K562 (cell line): ENCODE data around the gene TMEM127. TPM values are rescaled to one million over a fixed set of nuclear protein-coding genes. Genes with fewer than 3 reads are reported as not detected.

ENCODE experiments used
- ARID1B ChIP-seq: fragments of 450-650 bp; IDR thresholded peaks from 2 replicates; pipeline ENCODE4 v1.6.1; 2016; ENCODE audit warnings: antibody characterized with exemption, mild to moderate bottlenecking, inconsistent platforms
- ARID2 ChIP-seq: fragments of 450-650 bp; IDR thresholded peaks from 2 replicates; pipeline ENCODE4 v1.6.1; 2017; ENCODE audit warnings: antibody characterized with exemption, mild to moderate bottlenecking
- CBX1 ChIP-seq: sonication (generic); IDR thresholded peaks from 2 replicates; pipeline ENCODE4 v1.6.1; 2016; ENCODE audit warnings: antibody characterized with exemption, low read depth, mild to moderate bottlenecking
- CCAR2 ChIP-seq: fragments of 200-400 bp; formaldehyde crosslinking; IDR thresholded peaks from 2 replicates; pipeline ENCODE4 v1.6.1; 2017; ENCODE audit warnings: mild to moderate bottlenecking, low read depth, low read length
- NR4A1 ChIP-seq, 2 experiments: fragments of 250-450 bp in 1 of 2; fragments of 450-650 bp in 1 of 2; sonication (Bioruptor Pico) in 1 of 2; IDR thresholded peaks; 2 replicates each; pipeline versions ENCODE4 v1.4.0 to v1.6.1; 2016 to 2020; ENCODE audit warnings: mild to moderate bottlenecking in 2 of 2, missing compliant biosample characterization in 1 of 2, missing genetic modification characterization in 1 of 2, moderate library complexity in 1 of 2
- NRF1 ChIP-seq, 2 experiments: fragments of 450-650 bp; IDR thresholded peaks in 1 of 2; conservative IDR thresholded peaks in 1 of 2; 2 replicates each; pipeline ENCODE4 v1.6.1; 2014; ENCODE audit warnings: mild to moderate bottlenecking in 2 of 2
- RAD51 ChIP-seq: fragments of 450-650 bp; IDR thresholded peaks from 2 replicates; pipeline ENCODE4 v1.7.1; 2016; ENCODE audit warnings: low read depth, mild to moderate bottlenecking, borderline replicate concordance
- polyA plus RNA-seq, 8 experiments: library from polyadenylated mRNA; depleted of rRNA in 4 of 8; stranded (reverse) in 5 of 8; unstranded in 3 of 8; fragments of >200 nt; fragmentation: Nextera tagmentation in 2 of 8; fragmentation: Illumina TruSeq in 1 of 8; extraction: Ambion mirVana in 2 of 8; extraction: Trizol in 1 of 8; gene quantifications; 2 replicates each; pipeline versions ENCODE4 v1.2.1 to v1.2.3, GENCODE V29; 2011 to 2014; ENCODE audit warnings: inconsistent platforms in 1 of 8, missing spikeins in 1 of 8
- total RNA-seq, 7 experiments: library from RNA; depleted of rRNA in 6 of 7; stranded (reverse); fragments of >200 nt in 6 of 7; fragmentation: Illumina TruSeq in 2 of 7; extraction: Trizol in 2 of 7; gene quantifications; 2 replicates each; pipeline versions ENCODE4 v1.2.1 to v1.2.3, GENCODE V29; 2011 to 2021; ENCODE audit warnings: low replicate concordance in 1 of 7
- TF ChIP-seq, protein P1 (sequence below): fragments of 250-450 bp; sonication (Bioruptor Pico); IDR thresholded peaks from 2 replicates; pipeline ENCODE4 v1.5.0; 2021; ENCODE audit warnings: mild to moderate bottlenecking, moderate library complexity
- TF ChIP-seq, protein P2 (sequence below): sonication (generic); formaldehyde crosslinking; IDR thresholded peaks from 2 replicates; pipeline ENCODE4 v1.8.0; 2022; ENCODE audit warnings: mild to moderate bottlenecking, missing genetic modification reagents, borderline replicate concordance
- TF ChIP-seq, protein P3 (sequence below): fragments of 450-650 bp; formaldehyde crosslinking; IDR thresholded peaks from 2 replicates; pipeline ENCODE4 v1.4.0; 2022; ENCODE audit warnings: mild to moderate bottlenecking, moderate library complexity
- TF ChIP-seq, protein P4 (sequence below): fragments of 250-450 bp; sonication (Bioruptor Pico); IDR thresholded peaks from 2 replicates; pipeline ENCODE4 v1.6.1; 2021; ENCODE audit warnings: mild to moderate bottlenecking
- TF ChIP-seq, protein P5 (sequence below): IDR thresholded peaks from 3 replicates; pipeline ENCODE4 v1.6.1; 2011; ENCODE audit warnings: borderline replicate concordance, mild to moderate bottlenecking, moderate library complexity; ENCODE audit not compliant: insufficient read length; ENCODE audit errors: extremely low read depth
- TF ChIP-seq, protein P6 (sequence below): fragments of 150-350 bp; conservative IDR thresholded peaks from 2 replicates; pipeline ENCODE4 v1.6.1; 2014; ENCODE audit warnings: low read length

TMEM127 gene
- total and polyA plus RNA-seq, 9 of the 15 experiments (the other 6 are each of a cell fraction or from before 2014, with no cell fraction given) = 1.7 to 20.0 (median 9.9) TPM

DNA sequence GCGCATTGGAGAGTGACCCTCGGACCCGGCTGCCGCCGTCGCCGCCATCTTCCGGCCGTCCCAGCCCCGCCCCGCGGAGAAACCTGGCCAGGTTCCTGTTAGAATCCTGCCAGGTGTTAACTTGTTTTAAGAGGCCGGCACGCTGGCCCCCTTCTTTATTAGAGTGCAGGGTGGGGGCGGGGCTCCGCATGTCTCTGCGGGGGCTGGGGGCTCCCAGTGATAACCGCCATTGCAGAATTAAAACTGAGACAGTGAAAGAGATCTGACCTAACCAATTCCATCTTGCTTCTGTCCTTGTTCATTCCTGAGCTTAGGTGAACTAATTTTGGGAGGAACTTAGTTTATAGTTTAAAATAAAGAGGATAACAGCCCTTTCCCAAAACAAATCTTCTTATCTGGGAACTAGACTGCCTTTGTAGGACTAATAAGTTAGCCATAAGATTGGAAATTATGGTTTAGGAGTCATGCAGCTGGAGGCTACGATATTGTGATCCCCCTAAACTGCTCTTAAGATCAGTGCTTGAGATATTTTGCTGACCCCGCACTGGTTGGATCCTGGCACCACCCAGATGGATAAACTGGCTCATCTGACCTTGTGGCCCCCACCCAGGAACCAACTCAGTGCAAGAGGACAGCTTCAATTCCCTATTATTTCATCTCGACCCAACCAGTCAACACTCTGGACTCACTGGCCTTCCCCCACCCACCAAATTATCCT lies 56.6 kb downstream of the TMEM127 start (continued):
- TF ChIP-seq, protein P1, sequence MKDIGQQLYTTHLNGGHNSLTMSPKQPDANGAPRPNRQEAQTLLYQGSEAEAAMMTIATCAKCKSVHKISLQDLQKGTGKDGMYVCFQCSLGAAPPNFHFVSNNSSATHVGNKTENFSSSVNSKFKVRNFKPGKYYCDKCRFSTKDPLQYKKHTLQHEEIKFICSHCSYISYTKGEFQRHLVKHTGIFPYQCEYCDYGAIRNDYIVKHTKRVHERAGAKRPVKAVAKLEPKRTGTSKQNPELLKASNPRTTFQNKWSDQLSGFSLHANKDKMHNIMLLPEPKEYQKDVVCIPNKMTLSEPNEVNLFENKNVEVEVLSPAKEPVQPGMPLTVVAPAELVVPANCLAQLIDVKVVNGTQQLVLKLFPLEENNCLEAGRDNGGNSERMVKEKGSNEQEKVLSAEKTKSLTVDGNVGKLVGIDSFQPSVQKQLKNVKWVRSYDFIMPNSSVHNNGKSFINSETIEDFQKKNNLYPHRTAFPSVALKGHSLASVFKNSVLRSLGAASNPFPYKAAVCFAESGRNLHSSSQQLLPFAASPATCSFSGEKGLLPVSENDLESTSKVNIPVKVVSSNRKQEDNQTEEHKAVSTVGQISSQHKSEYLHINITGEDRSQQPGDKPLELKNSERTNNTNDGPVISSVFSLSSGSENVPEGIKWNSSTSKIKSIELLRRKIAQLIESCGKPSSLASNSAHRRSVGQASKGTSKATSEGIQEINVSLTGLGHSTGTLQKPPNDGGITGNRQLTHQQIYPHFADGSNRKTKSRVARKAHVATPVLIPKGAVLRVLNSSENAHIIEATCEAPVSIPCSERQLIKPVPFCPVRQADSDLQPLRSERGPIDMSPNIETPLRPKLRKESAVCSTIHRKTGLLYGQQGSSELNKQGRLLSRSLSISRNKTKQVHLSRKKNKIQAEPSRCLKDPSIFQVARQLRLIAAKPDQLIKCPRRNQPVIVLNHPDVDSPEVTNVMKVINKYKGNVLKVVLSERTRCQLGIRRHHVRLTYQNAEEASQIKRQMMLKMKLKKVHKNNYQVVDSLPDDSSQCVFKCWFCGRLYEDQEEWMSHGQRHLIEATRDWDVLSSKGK (CRISPR knock-in tag) = no peak
- TF ChIP-seq NR4A1 (CRISPR knock-in tag; IDR thresholded peaks at IDR 0.05) (no peak), NR4A1 (tag; IDR thresholded peaks at IDR 0.05) (no peak), ARID1B (peak; percentile 8; the same call in 1 of the 2 replicates), NRF1 (conservative IDR thresholded peaks at IDR 0.05 in 1 of 2, IDR thresholded peaks at IDR 0.05 in 1 of 2) (peak; percentile 44 to 79; a peak in 2 of 4 replicates), ARID2 (no peak), CBX1 (no peak), CCAR2 (no peak), RAD51 (no peak)
- TF ChIP-seq, protein P2, sequence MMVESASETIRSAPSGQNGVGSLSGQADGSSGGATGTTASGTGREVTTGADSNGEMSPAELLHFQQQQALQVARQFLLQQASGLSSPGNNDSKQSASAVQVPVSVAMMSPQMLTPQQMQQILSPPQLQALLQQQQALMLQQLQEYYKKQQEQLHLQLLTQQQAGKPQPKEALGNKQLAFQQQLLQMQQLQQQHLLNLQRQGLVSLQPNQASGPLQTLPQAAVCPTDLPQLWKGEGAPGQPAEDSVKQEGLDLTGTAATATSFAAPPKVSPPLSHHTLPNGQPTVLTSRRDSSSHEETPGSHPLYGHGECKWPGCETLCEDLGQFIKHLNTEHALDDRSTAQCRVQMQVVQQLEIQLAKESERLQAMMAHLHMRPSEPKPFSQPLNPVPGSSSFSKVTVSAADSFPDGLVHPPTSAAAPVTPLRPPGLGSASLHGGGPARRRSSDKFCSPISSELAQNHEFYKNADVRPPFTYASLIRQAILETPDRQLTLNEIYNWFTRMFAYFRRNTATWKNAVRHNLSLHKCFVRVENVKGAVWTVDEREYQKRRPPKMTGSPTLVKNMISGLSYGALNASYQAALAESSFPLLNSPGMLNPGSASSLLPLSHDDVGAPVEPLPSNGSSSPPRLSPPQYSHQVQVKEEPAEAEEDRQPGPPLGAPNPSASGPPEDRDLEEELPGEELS = no peak
- TF ChIP-seq, protein P3, sequence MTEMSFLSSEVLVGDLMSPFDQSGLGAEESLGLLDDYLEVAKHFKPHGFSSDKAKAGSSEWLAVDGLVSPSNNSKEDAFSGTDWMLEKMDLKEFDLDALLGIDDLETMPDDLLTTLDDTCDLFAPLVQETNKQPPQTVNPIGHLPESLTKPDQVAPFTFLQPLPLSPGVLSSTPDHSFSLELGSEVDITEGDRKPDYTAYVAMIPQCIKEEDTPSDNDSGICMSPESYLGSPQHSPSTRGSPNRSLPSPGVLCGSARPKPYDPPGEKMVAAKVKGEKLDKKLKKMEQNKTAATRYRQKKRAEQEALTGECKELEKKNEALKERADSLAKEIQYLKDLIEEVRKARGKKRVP (CRISPR knock-in tag) = no peak
- TF ChIP-seq, protein P4, sequence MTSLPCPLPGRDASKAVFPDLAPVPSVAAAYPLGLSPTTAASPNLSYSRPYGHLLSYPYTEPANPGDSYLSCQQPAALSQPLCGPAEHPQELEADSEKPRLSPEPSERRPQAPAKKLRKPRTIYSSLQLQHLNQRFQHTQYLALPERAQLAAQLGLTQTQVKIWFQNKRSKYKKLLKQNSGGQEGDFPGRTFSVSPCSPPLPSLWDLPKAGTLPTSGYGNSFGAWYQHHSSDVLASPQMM = no peak
- TF ChIP-seq, protein P5, sequence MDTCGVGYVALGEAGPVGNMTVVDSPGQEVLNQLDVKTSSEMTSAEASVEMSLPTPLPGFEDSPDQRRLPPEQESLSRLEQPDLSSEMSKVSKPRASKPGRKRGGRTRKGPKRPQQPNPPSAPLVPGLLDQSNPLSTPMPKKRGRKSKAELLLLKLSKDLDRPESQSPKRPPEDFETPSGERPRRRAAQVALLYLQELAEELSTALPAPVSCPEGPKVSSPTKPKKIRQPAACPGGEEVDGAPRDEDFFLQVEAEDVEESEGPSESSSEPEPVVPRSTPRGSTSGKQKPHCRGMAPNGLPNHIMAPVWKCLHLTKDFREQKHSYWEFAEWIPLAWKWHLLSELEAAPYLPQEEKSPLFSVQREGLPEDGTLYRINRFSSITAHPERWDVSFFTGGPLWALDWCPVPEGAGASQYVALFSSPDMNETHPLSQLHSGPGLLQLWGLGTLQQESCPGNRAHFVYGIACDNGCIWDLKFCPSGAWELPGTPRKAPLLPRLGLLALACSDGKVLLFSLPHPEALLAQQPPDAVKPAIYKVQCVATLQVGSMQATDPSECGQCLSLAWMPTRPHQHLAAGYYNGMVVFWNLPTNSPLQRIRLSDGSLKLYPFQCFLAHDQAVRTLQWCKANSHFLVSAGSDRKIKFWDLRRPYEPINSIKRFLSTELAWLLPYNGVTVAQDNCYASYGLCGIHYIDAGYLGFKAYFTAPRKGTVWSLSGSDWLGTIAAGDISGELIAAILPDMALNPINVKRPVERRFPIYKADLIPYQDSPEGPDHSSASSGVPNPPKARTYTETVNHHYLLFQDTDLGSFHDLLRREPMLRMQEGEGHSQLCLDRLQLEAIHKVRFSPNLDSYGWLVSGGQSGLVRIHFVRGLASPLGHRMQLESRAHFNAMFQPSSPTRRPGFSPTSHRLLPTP = no peak
- TF ChIP-seq, protein P6, sequence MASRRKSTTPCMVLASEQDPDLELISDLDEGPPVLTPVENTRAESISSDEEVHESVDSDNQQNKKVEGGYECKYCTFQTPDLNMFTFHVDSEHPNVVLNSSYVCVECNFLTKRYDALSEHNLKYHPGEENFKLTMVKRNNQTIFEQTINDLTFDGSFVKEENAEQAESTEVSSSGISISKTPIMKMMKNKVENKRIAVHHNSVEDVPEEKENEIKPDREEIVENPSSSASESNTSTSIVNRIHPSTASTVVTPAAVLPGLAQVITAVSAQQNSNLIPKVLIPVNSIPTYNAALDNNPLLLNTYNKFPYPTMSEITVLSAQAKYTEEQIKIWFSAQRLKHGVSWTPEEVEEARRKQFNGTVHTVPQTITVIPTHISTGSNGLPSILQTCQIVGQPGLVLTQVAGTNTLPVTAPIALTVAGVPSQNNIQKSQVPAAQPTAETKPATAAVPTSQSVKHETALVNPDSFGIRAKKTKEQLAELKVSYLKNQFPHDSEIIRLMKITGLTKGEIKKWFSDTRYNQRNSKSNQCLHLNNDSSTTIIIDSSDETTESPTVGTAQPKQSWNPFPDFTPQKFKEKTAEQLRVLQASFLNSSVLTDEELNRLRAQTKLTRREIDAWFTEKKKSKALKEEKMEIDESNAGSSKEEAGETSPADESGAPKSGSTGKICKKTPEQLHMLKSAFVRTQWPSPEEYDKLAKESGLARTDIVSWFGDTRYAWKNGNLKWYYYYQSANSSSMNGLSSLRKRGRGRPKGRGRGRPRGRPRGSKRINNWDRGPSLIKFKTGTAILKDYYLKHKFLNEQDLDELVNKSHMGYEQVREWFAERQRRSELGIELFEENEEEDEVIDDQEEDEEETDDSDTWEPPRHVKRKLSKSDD = no peak
